Uterus (tissue), 2 donors: Measurements from ENCODE around the gene SMG5.

Experiments
- POLR2A ChIP-seq, 2 donors: fragments of 450-650 bp; IDR thresholded peaks; one replicate each; pipeline ENCODE4 v1.6.1; 2016; ENCODE audit warnings: antibody characterized with exemption in 2 of 2, mild to moderate bottlenecking in 1 of 2, moderate library complexity in 1 of 2
- TF ChIP-seq, protein P1 (sequence below), 4 experiments: fragments of 200-600 bp in 2 of 4; fragments of 450-650 bp in 2 of 4; sonication (generic) in 2 of 4; IDR thresholded peaks; one replicate each; pipeline ENCODE4 v1.5.1; 2016 to 2019; ENCODE audit warnings: antibody characterized with exemption in 4 of 4, mild to moderate bottlenecking in 2 of 4, moderate library complexity in 1 of 4

DNA sequence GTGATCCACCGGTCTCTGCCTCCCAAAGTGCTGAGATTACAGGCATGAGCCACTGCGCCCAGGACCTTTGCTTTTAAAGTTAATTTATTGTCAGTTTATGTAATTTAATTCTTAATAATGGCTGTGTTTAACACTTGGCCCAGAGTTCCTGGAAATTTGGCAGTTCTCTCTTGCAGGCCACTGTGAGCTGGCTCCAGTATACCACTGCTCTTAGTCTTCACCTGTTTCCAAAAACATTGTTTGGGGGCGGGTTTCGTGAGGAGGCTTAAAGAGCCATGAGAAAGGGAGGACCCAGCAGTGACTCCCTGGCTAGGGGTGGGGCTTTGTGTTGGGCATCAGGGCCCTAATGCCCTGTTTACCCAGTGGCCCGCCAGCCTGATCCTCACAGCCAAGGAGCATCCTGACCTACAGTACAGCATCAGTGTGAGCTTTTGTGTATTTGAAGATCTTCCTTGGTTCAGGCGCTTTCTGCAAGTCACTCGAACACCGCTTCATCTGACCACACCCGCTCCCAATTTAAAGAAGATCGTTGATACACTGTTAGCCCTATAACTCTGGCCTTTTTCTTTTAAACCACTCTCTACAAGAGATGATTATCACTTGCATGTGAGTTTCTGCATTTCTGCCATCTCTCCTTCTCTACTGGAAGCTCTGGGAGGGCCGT, 52.7 kb downstream of the SMG5 start:
- TF ChIP-seq, protein P1, sequence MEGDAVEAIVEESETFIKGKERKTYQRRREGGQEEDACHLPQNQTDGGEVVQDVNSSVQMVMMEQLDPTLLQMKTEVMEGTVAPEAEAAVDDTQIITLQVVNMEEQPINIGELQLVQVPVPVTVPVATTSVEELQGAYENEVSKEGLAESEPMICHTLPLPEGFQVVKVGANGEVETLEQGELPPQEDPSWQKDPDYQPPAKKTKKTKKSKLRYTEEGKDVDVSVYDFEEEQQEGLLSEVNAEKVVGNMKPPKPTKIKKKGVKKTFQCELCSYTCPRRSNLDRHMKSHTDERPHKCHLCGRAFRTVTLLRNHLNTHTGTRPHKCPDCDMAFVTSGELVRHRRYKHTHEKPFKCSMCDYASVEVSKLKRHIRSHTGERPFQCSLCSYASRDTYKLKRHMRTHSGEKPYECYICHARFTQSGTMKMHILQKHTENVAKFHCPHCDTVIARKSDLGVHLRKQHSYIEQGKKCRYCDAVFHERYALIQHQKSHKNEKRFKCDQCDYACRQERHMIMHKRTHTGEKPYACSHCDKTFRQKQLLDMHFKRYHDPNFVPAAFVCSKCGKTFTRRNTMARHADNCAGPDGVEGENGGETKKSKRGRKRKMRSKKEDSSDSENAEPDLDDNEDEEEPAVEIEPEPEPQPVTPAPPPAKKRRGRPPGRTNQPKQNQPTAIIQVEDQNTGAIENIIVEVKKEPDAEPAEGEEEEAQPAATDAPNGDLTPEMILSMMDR (IDR thresholded peaks at IDR 0.05), result no peak
- no peak for TF ChIP-seq POLR2A (IDR thresholded peaks at IDR 0.05)
